A549 (cell line): Measurements from ENCODE around the gene PAGR1. TPM values are rescaled to one million over a fixed set of nuclear protein-coding genes. Genes with fewer than 3 reads are reported as not detected.

Experiments used
- ATAC-seq, 2 experiments: fragments of 200-7000 bp in 1 of 2; fragments of >200 bp in 1 of 2; cut with Nextera tagmentation in 1 of 2; cut with Tn5 transposase in 1 of 2; 3 replicates each; pipeline versions ENCODE4 v1.8.0 to v1.9.1; 2018 to 2020; ENCODE audit warnings: mild to moderate bottlenecking in 1 of 2, moderate library complexity in 1 of 2
- CTCF ChIA-PET: fragments of 300-600 bp; sonication (Branson Sonifier 250); formaldehyde crosslinking; extraction: SDS; loops from one replicate; lab custom pipeline; 2021; ENCODE audit warnings: antibody characterized with exemption, inconsistent platforms; lab: Yijun Ruan, JAX
- POLR2A ChIA-PET: fragments of 350-600 bp; formaldehyde crosslinking; extraction: SDS; loops from one replicate; lab custom pipeline; 2021; ENCODE audit warnings: antibody characterized with exemption, inconsistent platforms; lab: Yijun Ruan, JAX
- DNase-seq, 2 experiments: peaks; one replicate each; pipeline versions ENCODE4 v3.0.0 to v3.0.0-alpha.2; 2011 to 2016; ENCODE audit warnings: low read depth in 1 of 2, low spot score in 1 of 2
- FAIRE-seq: peaks from 2 replicates; lab custom pipeline; 2011; peaks lifted over from hg19 to GRCh38; lab: Jason Lieb, UNC
- H3K27ac ChIP-seq, 2 experiments: fragments of >200 bp; sonication (Bioruptor Twin); formaldehyde crosslinking; 3 replicates each; pipeline ENCODE4 v1.5.1; 2016 to 2017
- H3K4me1 ChIP-seq: fragments of >200 bp; sonication (Bioruptor Twin); formaldehyde crosslinking; 3 replicates; pipeline ENCODE4 v1.6.1; 2016
- H3K4me2 ChIP-seq: fragments of >200 bp; sonication (Bioruptor Twin); formaldehyde crosslinking; 3 replicates; pipeline ENCODE4 v1.6.1; 2016
- H3K4me3 ChIP-seq: fragments of >200 bp; sonication (Bioruptor Twin); formaldehyde crosslinking; 3 replicates; pipeline ENCODE4 v1.5.1; 2016
- H3K9me3 ChIP-seq: fragments of >200 bp; sonication (Bioruptor Twin); formaldehyde crosslinking; 3 replicates; pipeline ENCODE4 v1.6.1; 2016
- CBX2 ChIP-seq: fragments of 200-600 bp; sonication (generic); IDR thresholded peaks from 2 replicates; pipeline ENCODE4 v1.6.1; 2016; ENCODE audit warnings: low read depth, mild to moderate bottlenecking, borderline replicate concordance
- CBX8 ChIP-seq: fragments of 200-600 bp; sonication (generic); IDR thresholded peaks from 2 replicates; pipeline ENCODE4 v1.6.1; 2016
- CHD2 ChIP-seq: fragments of 150-350 bp; IDR thresholded peaks from 2 replicates; pipeline ENCODE4 v1.6.1; 2014; ENCODE audit warnings: low read length; ENCODE audit not compliant: partially characterized antibody
- CHD4 ChIP-seq: fragments of 200-600 bp; sonication (generic); IDR thresholded peaks from 2 replicates; pipeline ENCODE4 v1.6.1; 2016; ENCODE audit warnings: antibody characterized with exemption, mild to moderate bottlenecking, borderline replicate concordance
- E2F6 ChIP-seq: IDR thresholded peaks from 2 replicates; pipeline ENCODE4 v1.6.1; 2012; ENCODE audit warnings: low read depth, borderline replicate concordance
- EP300 ChIP-seq, 2 experiments: fragments of >200 bp; sonication (Bioruptor Twin); formaldehyde crosslinking; IDR thresholded peaks; 2 replicates in 1 of 2; 3 replicates in 1 of 2; pipeline ENCODE4 v1.6.1; 2016 to 2017
- ESRRA ChIP-seq: fragments of 150-350 bp; IDR thresholded peaks from 2 replicates; pipeline ENCODE4 v1.6.1; 2014; ENCODE audit warnings: mild to moderate bottlenecking, low read length, borderline replicate concordance
- FOSL2 ChIP-seq, 2 experiments: fragments of 450-650 bp in 1 of 2; fragments of >200 bp in 1 of 2; sonication (Bioruptor Twin) in 1 of 2; formaldehyde crosslinking; IDR thresholded peaks; 2 replicates each; pipeline versions ENCODE4 v1.5.0 to v1.6.1; 2016 to 2020; ENCODE audit warnings: mild to moderate bottlenecking in 1 of 2, moderate library complexity in 1 of 2
- FOXS1 ChIP-seq: fragments of 250-450 bp; sonication (Bioruptor Pico); IDR thresholded peaks from 2 replicates; pipeline ENCODE4 v1.5.0; 2020; ENCODE audit warnings: mild to moderate bottlenecking, moderate library complexity
- HMGXB4 ChIP-seq: fragments of 250-450 bp; sonication (Bioruptor Pico); IDR thresholded peaks from 2 replicates; pipeline ENCODE4 v1.5.0; 2021; ENCODE audit warnings: mild to moderate bottlenecking, moderate library complexity, borderline replicate concordance
- HOXB13 ChIP-seq: fragments of 250-450 bp; sonication (Bioruptor Pico); IDR thresholded peaks from 2 replicates; pipeline ENCODE4 v1.5.0; 2020; ENCODE audit warnings: low read depth, mild to moderate bottlenecking, moderate library complexity
- HOXB5 ChIP-seq: fragments of 250-450 bp; sonication (Bioruptor Pico); IDR thresholded peaks from 2 replicates; pipeline ENCODE4 v1.5.0; 2020; ENCODE audit warnings: mild to moderate bottlenecking, moderate library complexity
- JUN ChIP-seq, 2 experiments: fragments of >200 bp; sonication (Bioruptor Twin); formaldehyde crosslinking; IDR thresholded peaks; 2 replicates in 1 of 2; 3 replicates in 1 of 2; pipeline ENCODE4 v1.6.1; 2016 to 2017
- KDM5A ChIP-seq: fragments of 200-600 bp; sonication (generic); IDR thresholded peaks from 2 replicates; pipeline ENCODE4 v1.6.1; 2016; ENCODE audit warnings: antibody characterized with exemption, mild to moderate bottlenecking
- MAFK ChIP-seq: fragments of 450-650 bp; IDR thresholded peaks from 2 replicates; pipeline ENCODE4 v1.6.1; 2014; ENCODE audit not compliant: partially characterized antibody
- MYC ChIP-seq: IDR thresholded peaks from 2 replicates; pipeline ENCODE4 v1.6.1; 2012; ENCODE audit warnings: mild to moderate bottlenecking, inconsistent platforms, low read length, improper control_type of control experiment, borderline replicate concordance
- NFE2L2 ChIP-seq: fragments of 150-350 bp; conservative IDR thresholded peaks from 2 replicates; pipeline ENCODE4 v1.6.1; 2014; ENCODE audit warnings: low read length
- NPAS2 ChIP-seq: fragments of 250-450 bp; sonication (Bioruptor Pico); IDR thresholded peaks from 2 replicates; pipeline ENCODE4 v1.8.0; 2022; ENCODE audit warnings: mild to moderate bottlenecking, moderate library complexity, borderline replicate concordance
- PBX3 ChIP-seq: IDR thresholded peaks from 2 replicates; pipeline ENCODE4 v1.6.1; 2012
- PHF8 ChIP-seq: fragments of 200-600 bp; sonication (generic); IDR thresholded peaks from 2 replicates; pipeline ENCODE4 v1.6.1; 2016; ENCODE audit warnings: low read depth, mild to moderate bottlenecking, antibody characterized with exemption, moderate library complexity, borderline replicate concordance
- RAD21 ChIP-seq, 2 experiments: fragments of >200 bp in 1 of 2; sonication (Bioruptor Twin) in 1 of 2; formaldehyde crosslinking in 1 of 2; IDR thresholded peaks in 1 of 2; conservative IDR thresholded peaks in 1 of 2; 2 replicates in 1 of 2; 3 replicates in 1 of 2; pipeline ENCODE4 v1.6.1; 2012 to 2018; ENCODE audit warnings: inconsistent platforms in 1 of 2
- RCOR1 ChIP-seq: fragments of 150-350 bp; IDR thresholded peaks from 2 replicates; pipeline ENCODE4 v1.6.1; 2014; ENCODE audit warnings: antibody characterized with exemption, low read length, low read depth
- RFX5 ChIP-seq: fragments of 450-650 bp; IDR thresholded peaks from 2 replicates; pipeline ENCODE4 v1.7.1; 2014; ENCODE audit warnings: antibody characterized with exemption, mild to moderate bottlenecking, moderate library complexity
- SMC3 ChIP-seq: fragments of >200 bp; sonication (Bioruptor Twin); formaldehyde crosslinking; IDR thresholded peaks from 3 replicates; pipeline ENCODE4 v1.6.1; 2018; ENCODE audit warnings: inconsistent platforms
- SREBF2 ChIP-seq: fragments of 450-650 bp; IDR thresholded peaks from 2 replicates; pipeline ENCODE4 v1.6.1; 2014; ENCODE audit warnings: mild to moderate bottlenecking, moderate library complexity
- TFCP2L1 ChIP-seq: fragments of 250-450 bp; sonication (Bioruptor Pico); IDR thresholded peaks from 2 replicates; pipeline ENCODE4 v1.5.0; 2021; ENCODE audit warnings: mild to moderate bottlenecking
- TP53 ChIP-seq: fragments of 250-450 bp; sonication (Bioruptor Pico); IDR thresholded peaks from 2 replicates; pipeline ENCODE4 v1.5.0; 2021; ENCODE audit warnings: mild to moderate bottlenecking, moderate library complexity
- ZNF302 ChIP-seq: fragments of 250-450 bp; sonication (Bioruptor Pico); IDR thresholded peaks from 2 replicates; pipeline ENCODE4 v1.9.0; 2021; ENCODE audit warnings: inconsistent platforms, mild to moderate bottlenecking, moderate library complexity
- ZSCAN20 ChIP-seq: fragments of 250-450 bp; sonication (Bioruptor Pico); IDR thresholded peaks from 2 replicates; pipeline ENCODE4 v1.8.0; 2022; ENCODE audit warnings: mild to moderate bottlenecking, moderate library complexity
- WGBS: methylation state at CpG from one replicate; pipeline ENCODE4 v1.1.6; 2017; ENCODE audit errors: missing lambda C conversion rate; 5-methylcytosine and 5-hydroxymethylcytosine counted together
- polyA plus RNA-seq, 4 experiments: library from polyadenylated mRNA; depleted of rRNA in 3 of 4; stranded (reverse); fragments of >200 nt; fragmentation: RNase III in 1 of 4; extraction: RNeasy Plus Mini Kit Qiagen cat#74134 plus additional on column Dnase treatment in 1 of 4; gene quantifications; 2 replicates in 3 of 4; 3 replicates in 1 of 4; pipeline ENCODE4 v1.2.3, GENCODE V29; 2011 to 2017
- TF ChIP-seq, protein P1 (sequence below): fragments of >200 bp; sonication (Bioruptor Twin); formaldehyde crosslinking; IDR thresholded peaks from 3 replicates; pipeline ENCODE4 v1.5.1; 2016
- TF ChIP-seq, protein P2 (sequence below): fragments of 150-350 bp; IDR thresholded peaks from 2 replicates; pipeline ENCODE4 v1.6.1; 2014; ENCODE audit warnings: low read depth, mild to moderate bottlenecking, low read length

The PAGR1 gene
- polyA plus RNA-seq, 2 of the 4 experiments (the other 2 are of a cell fraction) = 26.7 to 44.5 TPM

DNA sequence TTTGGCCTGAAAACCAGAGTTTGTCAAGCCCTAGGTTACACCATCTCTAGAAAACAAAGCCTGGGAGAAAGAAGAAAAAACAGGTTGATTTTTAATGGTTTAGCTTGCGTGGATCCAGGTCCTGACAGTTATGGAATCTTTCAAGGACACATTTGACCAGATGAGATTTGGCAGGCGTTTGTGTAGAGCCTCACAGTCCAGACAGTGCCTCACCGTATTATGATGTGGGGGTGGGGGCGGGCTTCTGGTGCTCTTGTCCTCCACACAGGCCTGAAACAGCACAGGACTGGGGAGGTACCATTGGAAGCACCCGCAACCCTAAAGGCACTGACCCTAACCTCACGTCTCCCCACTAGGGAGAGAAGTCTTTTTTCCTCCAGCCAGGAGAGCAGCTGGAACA, 23.9 kb downstream of the PAGR1 start:
- Histone ChIP-seq H3K4me2 (no peak overlapping the region), H3K9me3 (no peaks in the 10 kb centered on the region), H3K27ac (no peak overlapping the region), H3K4me1 (peaks cover 12% of the 10 kb centered on the region), H3K4me3 (no peak overlapping the region)
- POLR2A ChIA-PET = interaction anchor here (0.7 kb wide), 1 partner anchor 14 kb away, joined by 6 read pairs; no protein-coding TSS in a partner anchor
- no peak for DNase-seq
- TF ChIP-seq MAFK (no peak), ZNF302 (CRISPR knock-in tag) (no peak), NPAS2 (CRISPR knock-in tag) (no peak), JUN (IDR thresholded peaks at IDR 0.05) (no peak), FOXS1 (CRISPR knock-in tag) (no peak), MYC (no peak), SREBF2 (no peak), CBX2 (no peak), HMGXB4 (CRISPR knock-in tag) (no peak), RCOR1 (no peak), RFX5 (no peak), NFE2L2 (no peak), PHF8 (no peak), CHD4 (no peak), TFCP2L1 (CRISPR knock-in tag) (no peak), SMC3 (no peak), ESRRA (no peak)
- TF ChIP-seq, protein P1, sequence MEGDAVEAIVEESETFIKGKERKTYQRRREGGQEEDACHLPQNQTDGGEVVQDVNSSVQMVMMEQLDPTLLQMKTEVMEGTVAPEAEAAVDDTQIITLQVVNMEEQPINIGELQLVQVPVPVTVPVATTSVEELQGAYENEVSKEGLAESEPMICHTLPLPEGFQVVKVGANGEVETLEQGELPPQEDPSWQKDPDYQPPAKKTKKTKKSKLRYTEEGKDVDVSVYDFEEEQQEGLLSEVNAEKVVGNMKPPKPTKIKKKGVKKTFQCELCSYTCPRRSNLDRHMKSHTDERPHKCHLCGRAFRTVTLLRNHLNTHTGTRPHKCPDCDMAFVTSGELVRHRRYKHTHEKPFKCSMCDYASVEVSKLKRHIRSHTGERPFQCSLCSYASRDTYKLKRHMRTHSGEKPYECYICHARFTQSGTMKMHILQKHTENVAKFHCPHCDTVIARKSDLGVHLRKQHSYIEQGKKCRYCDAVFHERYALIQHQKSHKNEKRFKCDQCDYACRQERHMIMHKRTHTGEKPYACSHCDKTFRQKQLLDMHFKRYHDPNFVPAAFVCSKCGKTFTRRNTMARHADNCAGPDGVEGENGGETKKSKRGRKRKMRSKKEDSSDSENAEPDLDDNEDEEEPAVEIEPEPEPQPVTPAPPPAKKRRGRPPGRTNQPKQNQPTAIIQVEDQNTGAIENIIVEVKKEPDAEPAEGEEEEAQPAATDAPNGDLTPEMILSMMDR = no peak
- FAIRE-seq = no peak
- CTCF ChIA-PET = interaction anchor here (7.6 to 26.2 kb wide), 2 partner anchors 9 to 22 kb away, joined by 53 to 568 read pairs; partner anchors contain the start of genes MAZ, MVP, PAGR1 and PRRT2
- 96% methylated on average over 6 of the region's 6 CpGs for WGBS
- no peak for ATAC-seq

- CTCF ChIA-PET = interaction anchor here (1.1 to 26.2 kb wide), 3 partner anchors 8 to 165 kb away, joined by 3 to 568 read pairs (median 53); partner anchors contain the start of genes MAZ, MVP, PAGR1 and PRRT2
- no peak for ATAC-seq
Observed at GRCh38 chr16:29840240-29840639, 24.3 kb downstream of the PAGR1 start.

More at GRCh38 chr16:29840240-29840639, 24.3 kb downstream of the PAGR1 start:
- Histone ChIP-seq H3K4me1 (peaks cover 8% of the 10 kb centered on the region), H3K27ac (no peak overlapping the region), H3K9me3 (no peaks in the 10 kb centered on the region), H3K4me3 (no peak overlapping the region), H3K4me2 (no peak overlapping the region)
- FAIRE-seq = no peak
- 94% methylated on average over 9 of the region's 10 CpGs for WGBS
- TF ChIP-seq EP300 (IDR thresholded peaks at IDR 0.05) (no peak), E2F6 (no peak), HOXB5 (CRISPR knock-in tag) (no peak), FOSL2 (IDR thresholded peaks at IDR 0.05) (no peak), FOSL2 (CRISPR knock-in tag; IDR thresholded peaks at IDR 0.05) (no peak), CHD2 (no peak), TFCP2L1 (CRISPR knock-in tag) (no peak), NPAS2 (CRISPR knock-in tag) (no peak), SMC3 (no peak), HOXB13 (CRISPR knock-in tag) (no peak), RFX5 (no peak), SREBF2 (no peak), PBX3 (no peak), RAD21 (conservative IDR thresholded peaks at IDR 0.05 in 1 of 2, IDR thresholded peaks at IDR 0.05 in 1 of 2) (no peak), MYC (no peak), KDM5A (no peak), ZSCAN20 (CRISPR knock-in tag) (no peak), TP53 (CRISPR knock-in tag) (no peak), CBX8 (no peak)
- TF ChIP-seq, protein P2, sequence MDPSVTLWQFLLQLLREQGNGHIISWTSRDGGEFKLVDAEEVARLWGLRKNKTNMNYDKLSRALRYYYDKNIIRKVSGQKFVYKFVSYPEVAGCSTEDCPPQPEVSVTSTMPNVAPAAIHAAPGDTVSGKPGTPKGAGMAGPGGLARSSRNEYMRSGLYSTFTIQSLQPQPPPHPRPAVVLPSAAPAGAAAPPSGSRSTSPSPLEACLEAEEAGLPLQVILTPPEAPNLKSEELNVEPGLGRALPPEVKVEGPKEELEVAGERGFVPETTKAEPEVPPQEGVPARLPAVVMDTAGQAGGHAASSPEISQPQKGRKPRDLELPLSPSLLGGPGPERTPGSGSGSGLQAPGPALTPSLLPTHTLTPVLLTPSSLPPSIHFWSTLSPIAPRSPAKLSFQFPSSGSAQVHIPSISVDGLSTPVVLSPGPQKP = no peak
- no peak for DNase-seq
- POLR2A ChIA-PET = interaction anchor here (0.7 kb wide), 1 partner anchor 15 kb away, joined by 6 read pairs; no protein-coding TSS in a partner anchor
